HG02870 (cell line): Measurements from ENCODE around the gene MAVS.
"Not testable (repeated sequence)": the region's sequence is repeated elsewhere in the genome, so short reads cannot be mapped to it uniquely, and the experiment has no call there.

Source experiments
- ATAC-seq: cut with Tn5 transposase; IDR thresholded peaks from one replicate; pipeline ENCODE4 v1.9.1; 2021; ENCODE audit warnings: mild to moderate bottlenecking, moderate library complexity; ENCODE audit not compliant: unreplicated experiment

The MAVS gene

GRCh38 chr20:3878921-3879274, 32.3 kb downstream of the MAVS start:
- ATAC-seq: not testable (repeated sequence)

- ATAC-seq: no peak
Observed at GRCh38 chr20:3885715-3886114, 39.1 kb downstream of the MAVS start.

GRCh38 chr20:3887876-3888620, 41.4 kb downstream of the MAVS start:
- no peak for ATAC-seq

GRCh38 chr20:3888622-3889488, 42.2 kb downstream of the MAVS start, which contains the start of gene PANK2:
TSS of gene PANK2 (plus strand) at chr20:3889387.
- ATAC-seq: peak; percentile 92

- peak; percentile 17 for ATAC-seq
Observed at GRCh38 chr20:3889489-3890397, 43.1 kb downstream of the MAVS start.

- no peak for ATAC-seq
Observed at GRCh38 chr20:3890398-3890751, 43.7 kb downstream of the MAVS start.

GRCh38 chr20:3890999-3891929, 44.6 kb downstream of the MAVS start:
- no peak for ATAC-seq

- ATAC-seq: no peak
Observed at GRCh38 chr20:3894796-3895195, 48.2 kb downstream of the MAVS start.

GRCh38 chr20:3896302-3896701, 49.7 kb downstream of the MAVS start:
- ATAC-seq: no peak

GRCh38 chr20:3896853-3897583, 50.4 kb downstream of the MAVS start:
- ATAC-seq: no peak

- ATAC-seq: not testable (repeated sequence)
Observed at GRCh38 chr20:3898181-3898580, 51.5 kb downstream of the MAVS start.

GRCh38 chr20:3898639-3899038, 52.0 kb downstream of the MAVS start:
- no peak for ATAC-seq

GRCh38 chr20:3900187-3900604, 53.6 kb downstream of the MAVS start:
- ATAC-seq: no peak

GRCh38 chr20:3901028-3901705, 54.5 kb downstream of the MAVS start:
- ATAC-seq: no peak

GRCh38 chr20:3901706-3902440, 55.2 kb downstream of the MAVS start:
- ATAC-seq: no peak

GRCh38 chr20:3902446-3902845, 55.8 kb downstream of the MAVS start:
- no peak for ATAC-seq

GRCh38 chr20:3904224-3904623, 57.6 kb downstream of the MAVS start:
- no peak for ATAC-seq

- no peak for ATAC-seq
Observed at GRCh38 chr20:3904857-3905256, 58.2 kb downstream of the MAVS start.
